GM19395 (cell line): ENCODE measurements around the gene USB1.

Source experiments
- ATAC-seq: cut with Tn5 transposase; IDR thresholded peaks from one replicate; pipeline ENCODE4 v1.9.1; 2021; ENCODE audit warnings: mild to moderate bottlenecking, moderate library complexity; ENCODE audit not compliant: unreplicated experiment

Gene USB1, protein sequence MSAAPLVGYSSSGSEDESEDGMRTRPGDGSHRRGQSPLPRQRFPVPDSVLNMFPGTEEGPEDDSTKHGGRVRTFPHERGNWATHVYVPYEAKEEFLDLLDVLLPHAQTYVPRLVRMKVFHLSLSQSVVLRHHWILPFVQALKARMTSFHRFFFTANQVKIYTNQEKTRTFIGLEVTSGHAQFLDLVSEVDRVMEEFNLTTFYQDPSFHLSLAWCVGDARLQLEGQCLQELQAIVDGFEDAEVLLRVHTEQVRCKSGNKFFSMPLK

DNA sequence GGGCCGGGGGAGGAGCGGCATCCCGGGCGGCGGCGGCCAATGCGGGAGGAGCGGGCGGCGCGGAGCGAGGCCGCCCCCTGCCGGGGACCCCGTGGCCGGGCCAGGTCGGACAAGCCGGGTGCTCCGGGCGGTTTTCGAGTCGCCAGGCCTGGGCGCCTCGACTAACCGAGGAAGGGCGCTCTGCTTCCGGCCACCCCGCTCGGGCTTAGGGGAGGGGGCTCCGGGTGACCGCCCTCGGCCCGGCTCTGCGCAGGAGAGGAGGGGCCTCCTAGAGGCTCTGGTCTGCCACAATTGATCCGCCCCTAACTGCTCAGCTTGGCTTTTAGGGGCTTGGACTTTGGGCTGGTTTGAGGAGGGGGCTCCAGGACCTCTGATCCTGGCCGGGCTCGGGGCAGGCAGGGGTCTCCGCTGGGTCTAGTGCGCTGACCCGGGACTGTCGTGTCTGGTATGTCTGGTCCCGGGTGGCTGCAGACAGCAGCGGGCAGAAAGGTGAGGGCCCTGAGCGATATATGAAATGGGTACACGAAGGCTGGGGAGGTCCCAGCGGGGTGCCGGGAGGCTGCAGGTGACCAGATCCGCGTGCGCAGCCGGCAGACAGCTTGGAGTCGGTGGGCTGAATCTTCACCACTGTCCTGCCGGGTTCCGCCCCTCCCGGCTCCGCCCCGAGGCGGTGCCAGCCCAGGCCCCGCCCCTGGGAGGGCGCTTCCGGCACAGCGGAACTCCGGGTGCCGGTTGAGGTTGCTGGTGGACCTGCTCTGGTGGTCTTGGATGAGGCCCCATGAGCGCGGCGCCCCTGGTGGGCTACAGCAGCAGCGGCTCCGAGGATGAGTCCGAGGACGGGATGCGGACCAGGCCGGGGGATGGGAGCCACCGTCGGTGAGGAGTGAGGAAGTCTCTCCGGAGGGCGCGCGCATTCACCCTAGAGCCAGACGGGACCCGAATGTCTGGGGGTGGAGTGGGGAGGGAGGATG lies at the start of gene USB1:
TSS of gene USB1 (plus strand) at position 702 of the 971 bp plus-strand sequence. CDS start at position 779, 77 bp downstream.
- peak; percentile 79 for ATAC-seq

DNA sequence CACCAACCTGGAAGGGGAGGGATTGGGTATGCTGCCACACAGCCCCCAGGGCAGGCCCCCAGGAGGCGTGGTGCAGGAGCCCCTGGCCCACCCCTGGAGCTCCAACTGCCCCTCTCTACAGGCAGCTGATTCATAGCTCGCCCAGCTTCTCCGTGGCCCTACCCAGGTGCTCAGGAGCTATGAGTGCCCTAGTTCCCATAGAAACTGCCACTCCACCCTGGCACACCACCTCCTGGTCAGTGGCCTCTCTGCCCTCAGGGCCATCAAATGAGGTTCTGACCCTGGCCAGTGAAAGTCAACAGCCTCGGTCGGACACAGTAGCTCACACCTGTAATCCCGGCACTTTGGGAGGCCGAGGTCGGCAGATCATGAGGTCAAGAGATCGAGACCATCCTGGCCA lies 48.3 kb upstream of the USB1 start:
- no peak for ATAC-seq

DNA sequence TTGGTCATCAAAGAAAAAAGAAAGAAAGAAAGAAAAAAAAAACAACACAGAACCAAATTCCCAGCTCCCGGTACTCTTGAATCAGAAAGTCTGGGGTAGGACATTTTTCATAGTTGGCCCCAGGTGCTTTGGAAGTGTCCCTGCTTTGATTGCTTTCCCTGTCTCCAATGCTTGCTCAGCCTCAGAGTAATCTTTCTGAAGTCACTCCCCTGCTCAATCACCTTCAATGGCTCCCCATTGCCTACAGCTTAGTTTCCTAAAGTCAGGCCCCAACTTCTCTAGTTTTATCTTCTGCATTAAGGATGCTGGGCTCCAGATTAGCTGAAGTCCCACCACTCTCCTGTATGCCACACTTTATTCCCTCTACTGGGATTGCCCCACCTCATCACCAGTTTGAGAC lies 47.4 kb upstream of the USB1 start:
- ATAC-seq, result no peak

DNA sequence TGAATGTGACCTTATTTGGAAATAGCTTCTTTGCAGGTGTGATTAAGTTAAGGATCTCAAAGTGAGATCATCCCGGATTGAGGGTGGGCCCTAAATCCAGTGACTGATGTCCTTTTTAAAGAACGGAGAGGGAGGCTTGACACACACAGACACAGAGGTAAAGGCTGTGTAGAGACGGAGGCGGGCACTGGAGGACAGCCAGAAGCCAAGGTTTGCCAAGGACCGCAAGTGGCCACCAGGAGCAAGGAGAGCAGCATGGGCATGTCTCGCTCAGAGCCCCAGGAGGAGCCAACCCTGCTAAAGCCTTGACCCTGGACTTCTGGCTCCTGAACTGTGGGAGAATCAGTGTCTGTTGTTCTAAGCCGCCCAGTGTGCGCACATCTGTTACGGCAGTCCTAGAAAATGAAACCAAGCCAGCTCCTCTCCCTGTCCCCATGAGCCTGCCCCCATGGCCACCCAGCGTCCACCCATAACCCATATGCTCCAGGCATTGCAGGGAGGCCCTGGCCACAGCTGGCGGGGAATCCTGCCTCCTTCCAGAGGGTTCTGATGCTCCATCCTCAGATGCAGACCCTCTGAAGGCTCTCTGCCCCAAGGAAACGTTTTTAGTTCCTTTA lies 45.5 kb upstream of the USB1 start:
- no peak for ATAC-seq

DNA sequence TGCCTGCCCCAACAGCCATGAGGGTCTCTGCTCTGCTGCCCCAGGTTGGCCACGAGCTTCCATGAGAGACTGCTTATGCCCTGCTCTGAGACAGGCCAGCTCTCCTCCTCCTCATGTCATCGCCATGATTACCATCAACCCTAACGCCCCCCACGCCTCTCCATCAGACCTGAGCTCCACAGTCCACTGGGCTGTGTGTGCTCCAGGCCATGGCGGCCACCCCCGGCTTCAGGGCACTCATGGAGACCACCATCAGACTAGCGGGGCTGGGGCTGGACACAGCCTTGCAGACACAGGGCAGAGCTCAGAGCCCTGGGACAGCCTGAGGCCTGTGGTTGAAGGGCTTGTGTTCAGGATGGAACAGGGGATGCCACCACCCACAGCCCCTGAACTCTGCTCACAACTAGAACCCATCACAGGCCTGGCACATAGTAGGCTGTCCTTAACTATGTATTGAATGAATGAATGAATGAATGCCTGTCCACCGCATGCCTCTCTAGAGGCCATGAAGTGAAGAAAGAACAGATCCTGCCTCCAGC lies 44.9 kb upstream of the USB1 start:
- no peak for ATAC-seq

DNA sequence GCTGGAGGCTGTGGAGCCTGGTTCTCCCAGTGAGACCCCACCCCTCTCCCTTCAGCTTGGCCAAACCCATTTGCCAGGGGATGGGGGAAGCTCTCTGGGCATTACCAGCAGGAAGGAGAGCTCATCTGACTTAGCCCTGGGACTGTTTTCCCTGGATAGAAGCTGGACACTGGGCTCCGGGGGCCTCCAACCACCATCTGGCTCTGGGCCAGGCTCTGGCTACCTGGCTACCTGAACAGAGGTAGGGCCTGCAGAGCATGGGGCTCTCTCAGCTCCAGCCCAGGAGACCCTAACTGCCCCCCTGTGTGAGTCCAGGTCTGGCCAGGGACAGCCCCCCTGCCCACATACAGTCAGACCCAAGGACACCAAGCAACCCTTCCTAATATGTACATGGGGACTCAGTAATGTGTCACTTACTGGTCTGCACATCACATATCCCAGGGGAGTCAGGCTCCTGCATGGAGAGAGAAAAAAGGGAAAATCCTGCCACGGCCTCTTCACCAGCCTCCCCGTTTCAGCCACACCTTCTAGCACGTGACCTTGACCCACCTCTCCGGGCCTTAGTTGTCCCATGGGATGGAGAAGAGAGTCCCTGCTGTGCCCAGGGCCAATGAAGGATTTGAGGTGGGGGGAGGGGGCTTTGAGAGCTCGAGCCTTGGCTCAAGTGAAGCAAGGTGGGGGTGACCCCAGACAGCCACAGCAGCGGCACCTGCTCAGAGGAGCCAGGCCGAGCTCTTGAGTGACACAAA lies 44.1 kb upstream of the USB1 start:
- ATAC-seq, result no peak

DNA sequence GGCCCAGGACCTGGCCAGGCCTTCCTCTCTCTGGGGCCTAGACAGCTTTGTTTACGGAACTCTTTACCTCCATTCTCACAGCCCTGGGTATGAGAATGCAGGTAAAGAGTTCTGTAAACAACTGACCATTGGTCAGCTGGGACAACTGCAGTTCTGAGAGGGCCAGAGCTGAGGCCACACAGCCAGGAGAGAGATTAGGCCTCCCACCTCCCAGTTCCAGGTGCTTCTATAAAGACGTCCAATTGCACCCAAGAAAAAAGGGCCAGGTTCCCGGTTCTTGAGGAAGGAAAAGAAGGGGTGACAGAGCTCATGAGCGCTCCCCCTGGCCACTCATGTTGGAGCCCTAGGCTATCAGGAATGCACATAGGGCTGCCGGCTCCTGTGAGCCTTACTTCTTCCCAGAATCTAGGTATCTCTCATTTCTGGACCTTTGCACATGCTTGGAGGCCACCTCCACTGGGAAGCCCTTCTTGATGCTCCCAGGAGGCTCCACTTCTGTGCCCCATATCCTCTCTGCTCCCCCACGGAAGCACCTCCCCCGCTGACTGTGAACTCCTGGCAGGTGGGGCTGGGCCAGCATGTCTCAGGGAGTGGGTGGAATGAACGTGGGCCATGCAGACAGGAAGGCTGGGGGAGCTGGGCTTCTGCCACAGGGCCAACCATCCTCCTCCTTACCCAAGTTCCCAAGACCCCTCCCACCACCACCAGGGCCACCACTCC lies 43.4 kb upstream of the USB1 start:
- no peak for ATAC-seq

DNA sequence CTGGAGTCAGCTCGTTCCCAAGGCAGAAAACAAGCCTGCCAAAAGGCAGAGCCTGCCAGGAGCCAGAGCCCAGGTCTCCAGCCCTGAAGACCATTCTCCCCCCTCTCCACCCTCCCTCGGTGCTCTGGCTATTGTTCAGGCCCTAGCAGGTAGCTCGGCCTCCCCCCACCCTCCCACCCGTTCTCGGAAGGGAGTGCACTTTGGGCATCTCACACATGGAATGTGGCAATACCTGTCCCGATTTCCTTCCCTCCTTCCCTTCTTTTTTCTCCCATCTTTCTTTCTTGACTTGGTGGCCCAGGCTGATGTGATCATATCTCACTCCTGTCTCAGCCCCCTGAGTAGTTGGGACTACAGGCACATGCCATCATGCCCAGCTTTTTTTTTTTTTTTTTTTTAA lies 42.7 kb upstream of the USB1 start:
- no peak for ATAC-seq

DNA sequence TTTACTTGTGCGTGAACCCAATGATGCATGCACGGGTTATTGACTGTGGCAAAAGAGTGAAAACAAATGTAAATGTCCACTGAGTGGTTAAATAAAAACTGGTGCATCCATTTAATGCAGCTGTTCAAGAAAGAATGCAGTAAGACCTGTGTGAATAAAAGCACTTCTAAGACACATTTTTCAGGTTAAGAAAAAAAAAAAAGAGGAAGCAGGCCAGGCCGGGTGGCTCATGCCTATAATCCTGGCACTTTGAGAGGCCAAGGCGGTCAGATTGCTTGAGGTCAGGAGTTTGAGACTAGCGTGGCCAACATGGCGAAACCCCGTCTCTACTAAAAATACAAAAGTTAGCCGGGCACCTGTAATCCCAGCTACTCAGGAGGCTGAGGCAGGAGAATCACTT lies 42.1 kb upstream of the USB1 start:
- no peak for ATAC-seq

DNA sequence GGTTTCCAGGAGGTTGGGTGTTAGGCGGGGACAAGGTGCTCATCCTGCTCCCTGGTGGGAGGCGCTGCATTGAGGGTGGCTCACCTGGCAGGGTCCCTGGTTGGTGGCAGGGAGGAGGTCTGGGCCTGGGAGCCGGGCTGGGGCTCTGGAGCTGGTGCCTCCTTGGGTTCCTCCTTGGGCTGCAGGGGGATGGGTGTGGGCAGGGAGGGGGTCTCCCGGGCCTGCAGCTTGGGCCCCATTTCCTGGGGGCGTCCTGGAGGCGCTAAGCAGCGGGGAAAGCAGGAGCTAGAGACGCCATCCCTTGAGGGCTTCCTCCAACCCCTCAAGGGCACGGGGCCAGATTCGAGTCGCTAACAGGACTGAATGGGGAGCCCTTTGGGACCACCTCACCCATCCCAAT lies 41.4 kb upstream of the USB1 start:
- ATAC-seq, result no peak

DNA sequence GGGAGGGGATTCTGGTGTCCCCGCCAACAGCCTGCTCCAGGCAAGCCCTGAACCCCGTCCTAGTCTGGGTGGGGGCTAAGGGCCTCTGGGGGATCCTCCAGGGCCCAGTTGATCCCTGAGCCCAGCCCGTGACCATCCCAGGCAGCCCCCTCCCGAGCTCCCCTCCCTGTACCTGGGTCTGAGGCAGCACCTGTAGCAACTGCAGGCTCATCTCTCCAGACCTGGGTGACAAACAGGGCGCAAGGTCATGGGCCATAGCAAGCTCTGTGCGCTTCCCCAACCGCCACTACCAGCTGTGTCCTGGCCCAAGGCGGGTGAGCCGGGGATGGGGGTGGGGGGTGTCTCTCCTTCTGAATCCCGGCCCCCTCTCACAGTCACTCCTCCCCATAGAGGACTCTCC lies 40.9 kb upstream of the USB1 start:
- ATAC-seq, result no peak

DNA sequence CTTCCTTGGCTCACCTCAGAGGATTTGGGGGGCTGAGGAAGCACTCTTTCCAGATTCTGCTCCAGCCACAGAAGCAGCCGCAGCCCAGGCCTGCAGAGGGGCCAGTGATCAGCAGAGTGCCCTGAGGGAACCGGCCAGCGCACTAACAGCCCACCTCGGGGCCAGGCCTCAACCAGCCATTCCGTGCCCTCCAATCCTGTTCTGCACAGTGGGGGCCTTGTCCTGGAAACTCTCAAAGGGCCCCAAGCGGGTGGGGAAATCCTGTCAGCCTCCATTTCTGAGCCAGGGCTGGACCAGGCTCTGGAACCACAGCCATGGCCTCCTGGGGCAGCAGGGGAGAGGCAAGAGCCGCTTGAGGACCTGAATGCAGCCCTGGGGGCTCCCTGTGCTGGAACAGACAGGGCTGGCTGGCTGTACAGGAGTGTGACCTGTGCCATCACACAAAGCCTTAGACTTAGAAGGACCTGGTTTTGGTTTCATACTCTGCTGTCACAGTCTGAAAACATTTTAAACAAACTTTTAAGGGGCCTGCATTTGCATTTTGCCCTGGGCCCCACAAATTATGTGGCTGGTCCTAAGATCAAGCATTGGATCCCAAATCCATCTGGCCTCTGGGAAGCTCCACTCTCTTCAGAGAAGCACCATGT lies 40.3 kb upstream of the USB1 start:
- ATAC-seq, result no peak

DNA sequence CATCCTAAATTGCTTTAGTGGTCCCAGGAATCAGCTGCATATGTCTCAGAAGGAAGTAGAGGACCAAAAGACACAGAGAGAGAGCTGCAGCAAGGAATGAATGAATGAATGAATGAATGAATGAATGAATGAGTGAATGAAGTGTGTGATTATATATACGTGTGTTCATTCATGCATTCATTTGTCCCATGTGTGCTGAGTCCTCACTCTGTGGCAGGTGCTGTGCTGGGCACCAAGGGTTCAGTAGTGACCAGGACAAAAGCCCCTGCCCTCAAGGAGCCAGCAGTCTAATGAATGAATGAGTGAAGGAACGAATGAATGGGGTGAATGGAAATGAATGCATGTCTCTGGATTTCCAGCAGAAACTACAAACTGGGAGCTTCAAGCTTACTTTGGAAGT lies 39.7 kb upstream of the USB1 start:
- no peak for ATAC-seq

DNA sequence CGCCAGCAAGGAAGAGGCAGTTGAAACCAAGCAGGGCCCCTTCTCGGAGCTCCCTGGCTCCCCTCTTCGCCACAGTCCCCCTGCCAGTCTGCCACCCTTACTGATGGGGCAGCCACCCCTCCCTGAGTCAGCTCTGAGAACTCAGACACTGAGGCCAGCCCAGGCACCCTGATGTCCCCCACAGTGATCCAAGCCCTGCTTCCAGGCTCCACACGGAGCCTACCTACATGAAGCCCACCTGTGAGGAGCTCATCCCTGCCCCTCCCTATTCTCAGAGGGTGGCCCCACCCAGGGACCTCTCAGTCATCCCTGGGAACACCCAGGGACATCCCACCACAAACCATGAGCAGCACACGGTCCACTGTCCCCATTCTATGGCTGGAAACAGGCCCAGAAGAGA lies 39.2 kb upstream of the USB1 start:
- no peak for ATAC-seq

DNA sequence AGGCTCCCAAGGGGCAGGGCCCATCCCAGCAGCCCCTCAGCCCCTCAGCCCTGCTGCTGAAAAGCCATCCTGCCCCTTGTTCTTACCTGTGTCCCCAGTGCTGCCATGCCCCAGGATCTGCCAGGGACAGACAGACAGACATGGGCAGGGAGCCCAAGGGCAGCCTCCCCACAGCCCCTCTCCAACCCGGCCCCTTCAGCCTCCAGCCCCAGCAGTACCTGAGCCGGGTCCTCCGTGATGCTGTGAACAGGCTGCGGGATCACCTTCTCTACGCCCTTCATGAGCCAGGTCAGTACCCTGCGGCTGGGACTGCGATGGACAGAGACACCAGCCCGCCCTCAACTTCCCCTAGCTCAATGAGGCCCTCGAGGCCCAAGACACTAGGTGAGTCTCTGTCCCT lies 38.5 kb upstream of the USB1 start:
- ATAC-seq, result no peak

DNA sequence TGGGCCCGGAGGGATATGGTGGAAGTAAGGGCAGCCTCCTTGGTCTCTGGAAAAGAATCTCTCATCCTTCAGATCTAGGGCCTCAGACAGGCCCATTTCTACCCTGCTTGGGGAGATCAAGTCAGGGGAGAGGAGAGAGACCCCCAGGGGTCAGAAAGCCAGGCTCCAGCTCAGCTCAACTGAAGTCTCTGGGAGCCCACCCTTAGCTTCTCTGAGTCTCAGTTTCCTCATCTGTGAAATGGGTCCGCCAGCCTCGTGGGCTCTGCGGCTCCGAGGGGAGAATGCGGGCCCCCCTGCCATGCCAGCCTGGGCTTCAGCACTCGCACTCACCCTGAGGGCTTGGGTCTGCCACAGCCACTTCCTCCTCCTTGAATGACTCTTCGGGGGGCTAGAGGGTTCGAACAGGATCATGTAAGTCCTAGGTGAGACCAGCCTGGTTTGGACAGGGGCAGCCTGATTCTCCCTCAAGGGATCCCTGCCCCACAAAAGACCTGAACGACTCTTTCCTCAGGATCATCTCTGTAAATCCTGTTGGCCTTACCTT lies 37.0 kb upstream of the USB1 start:
- ATAC-seq, result no peak

DNA sequence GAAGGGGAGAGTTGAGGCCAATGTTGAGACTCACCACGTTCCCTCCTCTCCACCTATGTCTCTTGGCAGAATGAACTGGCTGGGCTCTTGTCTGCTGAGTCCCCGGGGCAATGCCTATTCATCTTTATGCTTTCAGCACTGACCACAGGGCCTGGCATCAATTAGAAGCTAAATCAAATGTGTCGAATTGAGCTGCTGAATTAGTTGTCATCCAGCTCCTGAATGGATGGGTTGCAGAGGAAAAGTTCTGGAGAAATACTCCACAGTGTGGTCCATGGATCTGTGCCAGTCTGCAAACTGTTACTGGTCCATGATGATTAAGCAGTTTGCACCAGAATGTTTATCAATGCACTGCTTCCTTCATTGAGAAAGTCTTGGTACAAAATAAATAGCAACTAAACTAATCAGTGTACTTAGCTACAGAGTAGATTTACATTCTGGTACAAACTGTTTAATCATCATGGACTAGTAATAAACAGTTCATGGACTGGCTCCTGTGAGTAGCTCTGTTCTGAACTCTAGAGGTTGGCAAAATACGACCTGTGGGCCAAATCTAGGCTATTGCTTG lies 34.9 kb upstream of the USB1 start:
- ATAC-seq, result no peak

DNA sequence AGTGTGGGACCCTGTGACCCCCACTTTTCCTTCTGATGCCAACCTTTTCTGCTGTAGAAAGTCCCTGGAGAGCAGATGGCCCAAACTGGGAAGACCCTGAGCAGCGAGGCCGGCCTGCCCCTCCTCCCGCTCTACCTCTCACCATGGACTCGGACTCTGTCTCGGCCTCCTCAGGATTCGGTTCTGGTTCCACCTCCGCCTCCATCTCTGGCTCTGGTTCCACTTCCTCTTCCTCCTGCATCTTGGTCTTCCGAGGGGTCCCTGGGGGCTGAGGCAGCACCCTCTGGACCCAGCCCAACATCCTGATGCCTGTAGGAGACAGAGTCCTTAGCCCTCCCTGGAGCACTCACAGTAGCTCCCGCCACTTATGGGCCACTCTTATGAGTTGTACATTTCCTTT lies 34.2 kb upstream of the USB1 start:
- ATAC-seq, result no peak

DNA sequence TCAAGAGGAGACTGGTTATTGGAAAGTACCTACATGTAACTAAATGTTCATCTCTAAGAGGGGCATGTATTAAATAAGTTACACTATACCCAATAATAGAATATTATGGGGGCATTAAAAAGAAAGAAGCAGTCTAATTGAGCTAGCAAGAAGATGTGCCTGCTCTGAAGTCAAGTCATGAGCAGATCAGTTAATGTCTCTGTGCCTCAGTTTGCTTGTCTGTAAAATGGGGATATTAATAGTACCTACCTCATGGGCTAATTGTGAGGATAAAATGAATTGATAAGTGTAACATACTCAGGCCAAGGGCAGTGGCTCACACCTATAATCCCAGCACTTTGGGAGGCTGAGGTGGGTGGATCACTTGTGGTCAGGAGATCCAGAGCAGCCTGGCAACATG lies 33.3 kb upstream of the USB1 start:
- ATAC-seq, result no peak
